Loucy (cell line): Measurements from ENCODE around the gene CELF5.

Experiments
- CTCF ChIP-seq: fragments of 200-600 bp; sonication (generic); conservative IDR thresholded peaks from 2 replicates; pipeline ENCODE4 v1.5.1; 2014; ENCODE audit warnings: mild to moderate bottlenecking, antibody characterized with exemption, low read length
- EZH2phosphoT487 ChIP-seq: fragments of 200-600 bp; IDR thresholded peaks from 2 replicates; pipeline ENCODE4 v1.6.1; 2018; ENCODE audit warnings: antibody characterized with exemption, mild to moderate bottlenecking, moderate library complexity, borderline replicate concordance

GRCh38 chr19:3294080-3294850, 69.8 kb downstream of the CELF5 start:
- TF ChIP-seq CTCF (no peak), EZH2phosphoT487 (no peak)
